Endothelial cell of umbilical vein (primary cell): ENCODE data around the gene ITGA8. TPM values are rescaled to one million over a fixed set of nuclear protein-coding genes. Genes with fewer than 3 reads are reported as not detected.

Source experiments
- BruUV-seq: library from RNA; stranded (reverse); fragments of 400-500 nt; replicated peaks from 2 replicates; lab custom pipeline; 2021; lab: Mats Ljungman, UMichigan
- CTCF ChIA-PET: fragments of 300-600, 350-600 bp; sonication (Branson Sonifier 250); formaldehyde crosslinking; loops from one replicate; lab custom pipeline; 2021; ENCODE audit warnings: antibody characterized with exemption, inconsistent platforms; lab: Charles Lee
- POLR2A ChIA-PET: fragments of 300-600, 350-600 bp; sonication (Branson Sonifier 250); formaldehyde crosslinking; loops from one replicate; lab custom pipeline; 2021; ENCODE audit warnings: antibody characterized with exemption, inconsistent platforms; lab: Charles Lee
- DNase-seq: peaks from one replicate; pipeline ENCODE4 v3.0.0-alpha.2; 2011; ENCODE audit warnings: low read depth, low spot score
- FAIRE-seq: peaks from 2 replicates; lab custom pipeline; 2011; peaks lifted over from hg19 to GRCh38; lab: Jason Lieb, UNC
- H2AFZ ChIP-seq: 2 replicates; pipeline ENCODE4 v1.6.0; 2012; ENCODE audit warnings: low read depth, low read length, control low read depth, inconsistent platforms
- H3K27ac ChIP-seq: 2 replicates; pipeline ENCODE4 v1.5.1; 2011; ENCODE audit warnings: low read depth, mild to moderate bottlenecking, control low read depth, low read length, moderate library complexity; ENCODE audit not compliant: insufficient read depth
- H3K27me3 ChIP-seq, 2 experiments: 2 replicates each; pipeline versions ENCODE4 v1.6.0 to v1.6.1; 2011; ENCODE audit warnings: low read length in 2 of 2, mixed read lengths in 1 of 2; ENCODE audit not compliant: control insufficient read depth in 2 of 2, insufficient read depth in 2 of 2
- H3K36me3 ChIP-seq, 2 experiments: 2 replicates in 1 of 2; 3 replicates in 1 of 2; pipeline ENCODE4 v1.5.1; 2011; ENCODE audit warnings: low read length in 2 of 2, mild to moderate bottlenecking in 1 of 2, moderate library complexity in 1 of 2; ENCODE audit not compliant: control insufficient read depth in 2 of 2, insufficient read depth in 2 of 2; ENCODE audit errors: extremely low read depth in 1 of 2
- H3K4me1 ChIP-seq: 3 replicates; pipeline ENCODE4 v1.5.1; 2011; ENCODE audit warnings: mild to moderate bottlenecking, low read length; ENCODE audit not compliant: control insufficient read depth, insufficient read depth; ENCODE audit errors: extremely low read depth
- H3K4me2 ChIP-seq: 2 replicates; pipeline ENCODE4 v1.6.1; 2011; ENCODE audit warnings: low read length, control low read depth, mixed read lengths; ENCODE audit not compliant: insufficient read depth
- H3K4me3 ChIP-seq, 3 experiments: fragments of 200-600 bp in 1 of 3; sonication (generic), shearing (Covaris generic) in 1 of 3; replicated peaks in 1 of 3; 2 replicates each; pipeline ENCODE4 v1.5.1; 2011 to 2016; ENCODE audit warnings: control low read depth in 3 of 3, low read length in 3 of 3, mild to moderate bottlenecking in 2 of 3, inconsistent platforms in 1 of 3, low read depth in 1 of 3, moderate library complexity in 1 of 3; ENCODE audit not compliant: insufficient read depth in 1 of 3
- H3K79me2 ChIP-seq: 2 replicates; pipeline ENCODE4 v1.6.0; 2012; ENCODE audit warnings: low read length, inconsistent platforms; ENCODE audit not compliant: control insufficient read depth, insufficient read depth
- H3K9ac ChIP-seq: replicated peaks from 2 replicates; pipeline ENCODE3; 2011; ENCODE audit warnings: low read length, control low read depth; ENCODE audit not compliant: insufficient read depth; ENCODE audit errors: extremely low read depth
- H3K9me1 ChIP-seq: replicated peaks from 3 replicates; pipeline ENCODE4 v1.6.0; 2011; ENCODE audit warnings: mild to moderate bottlenecking, low read length; ENCODE audit not compliant: control insufficient read depth, insufficient read depth; ENCODE audit errors: extremely low read depth
- H3K9me3 ChIP-seq: replicated peaks from 2 replicates; pipeline ENCODE4 v1.5.1; 2012; ENCODE audit warnings: low read length, inconsistent platforms; ENCODE audit not compliant: control insufficient read depth, insufficient read depth
- H4K20me1 ChIP-seq: replicated peaks from 2 replicates; pipeline ENCODE3; 2011; ENCODE audit warnings: mild to moderate bottlenecking, low read length; ENCODE audit not compliant: control insufficient read depth, insufficient read depth; ENCODE audit errors: extremely low read depth
- EZH2 ChIP-seq: IDR thresholded peaks from 2 replicates; pipeline ENCODE4 v1.6.1; 2012; ENCODE audit warnings: borderline replicate concordance, low read depth, mild to moderate bottlenecking, moderate library complexity, low read length, inconsistent platforms; ENCODE audit not compliant: severe bottlenecking
- FOS ChIP-seq: IDR thresholded peaks from 2 replicates; pipeline ENCODE4 v1.6.1; 2011; ENCODE audit warnings: mild to moderate bottlenecking, low read length, moderate library complexity, borderline replicate concordance; ENCODE audit not compliant: insufficient read depth
- GATA2 ChIP-seq: IDR thresholded peaks from 2 replicates; pipeline ENCODE4 v1.7.0; 2011; ENCODE audit warnings: low read depth, mild to moderate bottlenecking, moderate library complexity, mixed read lengths, low read length; ENCODE audit not compliant: insufficient read length, insufficient read depth
- JUN ChIP-seq: IDR thresholded peaks from 2 replicates; pipeline ENCODE4 v1.6.1; 2011; ENCODE audit warnings: borderline replicate concordance, low read depth; ENCODE audit not compliant: insufficient read length, insufficient read depth
- MYC ChIP-seq: IDR thresholded peaks from one replicate; pipeline ENCODE4 v1.6.1; 2011; ENCODE audit warnings: mild to moderate bottlenecking, low read depth, low read length
- POLR2A ChIP-seq: IDR thresholded peaks from 2 replicates; pipeline ENCODE4 v1.6.1; 2012; ENCODE audit warnings: low read depth, mild to moderate bottlenecking, control low read depth, low read length
- POLR2AphosphoS5 ChIP-seq: IDR thresholded peaks from 2 replicates; pipeline ENCODE4 v1.6.1; 2012; ENCODE audit warnings: low read depth, mild to moderate bottlenecking, control low read depth, low read length, moderate library complexity; ENCODE audit not compliant: insufficient read depth
- dilution Hi-C: fragments of 300-500 bp; cut with MboI; formaldehyde crosslinking; loops from one replicate; pipeline ENCODE4 v1.15.0; 2019; ENCODE audit warnings: low sequenced_read_pairs; ENCODE audit not compliant: extremely low pct_ligation_motif_present
- intact Hi-C: fragments of 100-400 bp; cut with micrococcal nuclease; formaldehyde crosslinking; loops from one replicate; pipeline ENCODE4 v1.10.0; 2022
- polyA plus RNA-seq, 4 experiments: library from polyadenylated mRNA; depleted of rRNA in 3 of 4; stranded (reverse) in 3 of 4; unstranded in 1 of 4; fragments of >200 nt; gene quantifications; 2 replicates each; pipeline versions ENCODE4 v1.2.1 to v1.2.3, GENCODE V29; 2011 to 2012; ENCODE audit warnings: missing spikeins in 1 of 4
- total RNA-seq: library from RNA; stranded (reverse); gene quantifications from 2 replicates; pipeline ENCODE4 v1.2.3, GENCODE V29; 2021
- TF ChIP-seq, protein P1 (sequence below): IDR thresholded peaks from 2 replicates; pipeline ENCODE4 v1.6.1; 2011; ENCODE audit not compliant: insufficient read depth, insufficient read length
- TF ChIP-seq, protein P2 (sequence below), 2 donors: IDR thresholded peaks; 1 replicate in 1 of 2; 2 replicates in 1 of 2; pipeline ENCODE4 v1.5.1; 2011; ENCODE audit warnings: low read length in 2 of 2, mild to moderate bottlenecking in 2 of 2, moderate library complexity in 2 of 2, control low read depth in 1 of 2, inconsistent platforms in 1 of 2, low read depth in 1 of 2; ENCODE audit not compliant: insufficient read depth in 1 of 2; ENCODE audit errors: extremely low read depth in 1 of 2

ITGA8 gene
- total and polyA plus RNA-seq, 2 donors (not counting 3 experiments of a cell fraction or from before 2014, with no cell fraction given) = 0.04 to 0.40 TPM

DNA sequence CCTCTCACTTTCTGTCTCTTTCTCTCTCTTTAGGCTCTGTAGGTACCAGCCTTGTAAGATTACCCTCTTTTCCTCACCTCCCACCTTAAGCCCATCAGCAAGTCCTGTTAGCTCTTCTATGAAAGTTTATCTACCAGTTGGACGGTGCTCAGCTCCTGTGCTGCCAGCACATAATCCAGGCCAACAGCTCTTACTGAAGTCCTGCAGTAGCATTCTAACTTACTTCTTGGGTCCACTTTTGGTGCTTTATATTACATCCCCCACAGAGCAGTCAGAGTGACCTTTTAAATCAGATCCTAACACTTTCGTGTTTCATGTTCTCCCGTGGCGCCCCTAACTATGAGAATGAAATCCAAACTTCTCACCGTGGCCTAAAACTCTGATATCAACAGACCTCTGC is 38.9 kb upstream of the ITGA8 start:
- dilution Hi-C loops (no loop called here), intact Hi-C loops (no loop called here)
- TF ChIP-seq EZH2 = no peak
- TF ChIP-seq POLR2A = no peak
- peaks cover 8 to 24% of the 10 kb centered on the region in 2 experiments for H3K27me3 ChIP-seq
- CTCF ChIA-PET = interaction anchor here (0.5 kb wide), 1 partner anchor 231 kb away, joined by 3 read pairs; no protein-coding TSS in a partner anchor
- H4K20me1 ChIP-seq = no peaks in the 10 kb centered on the region
- no peak overlapping the region for H3K4me2 ChIP-seq
- no peak overlapping the region for H3K9ac ChIP-seq
- no peak overlapping the region for H3K4me3 ChIP-seq
- no peaks in the 10 kb centered on the region for H3K4me1 ChIP-seq
- H3K36me3 ChIP-seq = no peaks in the 10 kb centered on the region
- no peak for DNase-seq
- BruUV-seq = no TSS peak
- H3K9me3 ChIP-seq = no peaks in the 10 kb centered on the region
- no peak overlapping the region for H2AFZ ChIP-seq
- no peak overlapping the region for H3K27ac ChIP-seq
- H3K9me1 ChIP-seq = no peaks in the 10 kb centered on the region
- FAIRE-seq = no peak
- no peaks in the 10 kb centered on the region for H3K79me2 ChIP-seq
- POLR2A ChIA-PET = no interaction called here

DNA sequence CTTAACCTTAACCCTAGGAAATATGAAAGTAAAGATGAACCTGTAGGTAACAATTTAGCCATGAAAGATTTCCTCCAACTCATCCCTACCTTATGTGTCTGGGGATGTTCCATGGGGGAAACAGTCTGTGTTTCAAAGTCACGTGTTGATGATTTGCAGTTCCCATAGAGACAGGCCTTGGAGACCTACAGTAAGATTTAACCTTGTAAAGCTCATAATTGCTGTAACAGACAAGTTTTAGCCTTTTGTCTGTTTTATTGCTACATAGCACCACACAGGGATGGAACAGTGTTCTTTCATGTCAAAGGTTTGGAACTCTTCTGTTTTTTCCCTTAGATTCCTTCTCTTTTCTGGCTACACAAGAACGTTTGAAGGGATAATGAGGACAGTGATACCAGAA is 35.2 kb upstream of the ITGA8 start:
- Histone ChIP-seq H3K4me1 (no peaks in the 10 kb centered on the region), H4K20me1 (no peaks in the 10 kb centered on the region), H3K4me2 (no peak overlapping the region), H3K4me3 (no peak overlapping the region), H3K9me1 (no peaks in the 10 kb centered on the region), H3K79me2 (no peaks in the 10 kb centered on the region), H2AFZ (no peak overlapping the region), H3K9ac (no peak overlapping the region), H3K27ac (no peak overlapping the region), H3K9me3 (no peaks in the 10 kb centered on the region), H3K27me3 (peaks cover 8 to 24% of the 10 kb centered on the region in 2 experiments), H3K36me3 (no peaks in the 10 kb centered on the region)
- intact Hi-C loops = no loop called here
- BruUV-seq = no TSS peak
- CTCF ChIA-PET = interaction anchor here (1.8 kb wide), 1 partner anchor 9 kb away, joined by 6 read pairs; no protein-coding TSS in a partner anchor
- POLR2A ChIA-PET = no interaction called here
- dilution Hi-C loops = no loop called here
- DNase-seq = no peak
- TF ChIP-seq FOS = no peak
- TF ChIP-seq, protein P1, sequence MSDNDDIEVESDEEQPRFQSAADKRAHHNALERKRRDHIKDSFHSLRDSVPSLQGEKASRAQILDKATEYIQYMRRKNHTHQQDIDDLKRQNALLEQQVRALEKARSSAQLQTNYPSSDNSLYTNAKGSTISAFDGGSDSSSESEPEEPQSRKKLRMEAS = no peak
- TF ChIP-seq JUN = no peak
- TF ChIP-seq, protein P2, sequence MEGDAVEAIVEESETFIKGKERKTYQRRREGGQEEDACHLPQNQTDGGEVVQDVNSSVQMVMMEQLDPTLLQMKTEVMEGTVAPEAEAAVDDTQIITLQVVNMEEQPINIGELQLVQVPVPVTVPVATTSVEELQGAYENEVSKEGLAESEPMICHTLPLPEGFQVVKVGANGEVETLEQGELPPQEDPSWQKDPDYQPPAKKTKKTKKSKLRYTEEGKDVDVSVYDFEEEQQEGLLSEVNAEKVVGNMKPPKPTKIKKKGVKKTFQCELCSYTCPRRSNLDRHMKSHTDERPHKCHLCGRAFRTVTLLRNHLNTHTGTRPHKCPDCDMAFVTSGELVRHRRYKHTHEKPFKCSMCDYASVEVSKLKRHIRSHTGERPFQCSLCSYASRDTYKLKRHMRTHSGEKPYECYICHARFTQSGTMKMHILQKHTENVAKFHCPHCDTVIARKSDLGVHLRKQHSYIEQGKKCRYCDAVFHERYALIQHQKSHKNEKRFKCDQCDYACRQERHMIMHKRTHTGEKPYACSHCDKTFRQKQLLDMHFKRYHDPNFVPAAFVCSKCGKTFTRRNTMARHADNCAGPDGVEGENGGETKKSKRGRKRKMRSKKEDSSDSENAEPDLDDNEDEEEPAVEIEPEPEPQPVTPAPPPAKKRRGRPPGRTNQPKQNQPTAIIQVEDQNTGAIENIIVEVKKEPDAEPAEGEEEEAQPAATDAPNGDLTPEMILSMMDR (IDR thresholded peaks at IDR 0.05; ENCODE audit: extremely low read depth in 1 of 2, insufficient read depth in 1 of 2, low read depth in 1 of 2, low read length in 2 of 2) = no peak
- TF ChIP-seq GATA2 = no peak
- TF ChIP-seq EZH2 = no peak
- no peak for TF ChIP-seq POLR2AphosphoS5
- no peak for TF ChIP-seq POLR2A
- TF ChIP-seq MYC = no peak
- FAIRE-seq = no peak
